Esophagus squamous epithelium (tissue), 5 donors: ENCODE data around the gene AMDHD1. TPM values are rescaled to one million over a fixed set of nuclear protein-coding genes. Genes with fewer than 3 reads are reported as not detected.

Source experiments
- DNase-seq: peaks from one replicate; lab custom pipeline; 2025; lab: John Stamatoyannopoulos, UW
- H3K27ac ChIP-seq, 4 donors: fragments of 200-600 bp; sonication (generic); one replicate each; pipeline ENCODE4 v1.5.1; 2016 to 2019; ENCODE audit warnings: mild to moderate bottlenecking in 1 of 4
- H3K27me3 ChIP-seq, 4 donors: fragments of 200-600 bp; sonication (generic); 1 replicate in 3 of 4; 2 replicates in 1 of 4; pipeline versions ENCODE4 v1.5.1 to v1.6.0; 2017 to 2021; ENCODE audit warnings: antibody characterized with exemption in 1 of 4
- H3K36me3 ChIP-seq, 3 donors: fragments of 200-600 bp; sonication (generic); one replicate each; pipeline ENCODE4 v1.5.1; 2016 to 2019
- H3K4me1 ChIP-seq, 3 donors: fragments of 200-600 bp; sonication (generic); one replicate each; pipeline ENCODE4 v1.5.1; 2017 to 2019
- H3K4me3 ChIP-seq, 4 donors: fragments of 200-600 bp; sonication (generic); 1 replicate in 3 of 4; 2 replicates in 1 of 4; pipeline ENCODE4 v1.5.1; 2016 to 2019; ENCODE audit warnings: mild to moderate bottlenecking in 2 of 4, moderate library complexity in 1 of 4
- H3K9me3 ChIP-seq, 3 donors: fragments of 200-600 bp; sonication (generic); one replicate each; pipeline ENCODE4 v1.5.1; 2016 to 2019
- POLR2A ChIP-seq, 4 donors: fragments of 450-650 bp; IDR thresholded peaks; one replicate each; pipeline ENCODE4 v1.6.1; 2017; ENCODE audit warnings: antibody characterized with exemption in 4 of 4, mild to moderate bottlenecking in 4 of 4, moderate library complexity in 3 of 4
- WGBS, 2 donors: methylation state at CpG; one replicate each; pipeline ENCODE4 v1.1.5; 2018; 5-methylcytosine and 5-hydroxymethylcytosine counted together
- intact Hi-C: fragments of 100-400 bp; cut with DNase I; formaldehyde crosslinking; loops from one replicate; pipeline ENCODE4 v1.15.0; 2022
- total RNA-seq, 4 donors: library from RNA; depleted of rRNA; stranded (reverse); fragments of >200 nt; gene quantifications; one replicate each; pipeline ENCODE4 v1.1.0, GENCODE V29; 2016
- TF ChIP-seq, protein P1 (sequence below), 6 experiments: fragments of 450-650 bp in 4 of 6; fragments of 200-600 bp in 2 of 6; sonication (generic) in 2 of 6; IDR thresholded peaks; one replicate each; pipeline ENCODE4 v1.5.1; 2016 to 2019; ENCODE audit warnings: antibody characterized with exemption in 6 of 6, mild to moderate bottlenecking in 4 of 6, moderate library complexity in 4 of 6
- donor health status: DM: yes; HTN: yes; CAD: no.

The AMDHD1 gene
- total RNA-seq, 4 donors from 2014 or later = 0.19 to 0.26 TPM; not detected in 2

DNA sequence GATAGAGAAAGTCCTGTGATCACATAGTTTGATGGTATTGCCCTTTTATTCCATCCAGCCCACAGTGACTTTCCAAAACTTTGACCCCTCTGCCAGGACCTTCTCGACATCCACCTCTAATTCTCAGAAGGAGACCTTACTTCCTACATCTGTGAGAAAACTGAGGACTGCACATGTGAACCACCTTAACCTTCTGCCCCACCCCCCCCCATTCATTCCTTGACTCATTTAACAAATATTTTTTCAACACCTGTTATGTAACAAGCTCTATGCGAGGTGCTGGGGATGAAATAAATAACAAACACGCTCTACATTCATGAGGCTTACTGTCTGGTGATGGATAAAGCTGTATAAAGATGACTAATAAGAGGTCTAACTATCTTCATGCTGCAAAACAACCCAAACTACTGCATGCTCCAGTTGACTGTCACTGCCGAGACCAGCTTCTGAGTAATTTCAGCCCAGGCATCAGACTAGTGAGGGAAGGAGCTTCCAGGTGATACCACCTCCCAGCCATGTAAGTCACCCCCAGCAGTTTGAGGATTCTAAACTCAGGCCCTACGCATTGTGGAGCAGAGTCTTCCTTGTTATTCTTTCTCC lies 54.9 kb downstream of the AMDHD1 start:
- WGBS, 2 donors = 65 to 71% methylated on average over 5 of the region's 5 CpGs
- H3K36me3 ChIP-seq = peaks cover 0 to 42% (median 3%) of the 10 kb centered on the region in 3 donors
- H3K4me3 ChIP-seq = no peak overlapping the region
- no peak overlapping the region for H3K27ac ChIP-seq
- no peaks in the 10 kb centered on the region for H3K27me3 ChIP-seq
- DNase-seq = no peak
- H3K4me1 ChIP-seq = no peaks in the 10 kb centered on the region
- intact Hi-C loops = no loop called here
- no peak for TF ChIP-seq POLR2A (IDR thresholded peaks at IDR 0.05)
- TF ChIP-seq, protein P1, sequence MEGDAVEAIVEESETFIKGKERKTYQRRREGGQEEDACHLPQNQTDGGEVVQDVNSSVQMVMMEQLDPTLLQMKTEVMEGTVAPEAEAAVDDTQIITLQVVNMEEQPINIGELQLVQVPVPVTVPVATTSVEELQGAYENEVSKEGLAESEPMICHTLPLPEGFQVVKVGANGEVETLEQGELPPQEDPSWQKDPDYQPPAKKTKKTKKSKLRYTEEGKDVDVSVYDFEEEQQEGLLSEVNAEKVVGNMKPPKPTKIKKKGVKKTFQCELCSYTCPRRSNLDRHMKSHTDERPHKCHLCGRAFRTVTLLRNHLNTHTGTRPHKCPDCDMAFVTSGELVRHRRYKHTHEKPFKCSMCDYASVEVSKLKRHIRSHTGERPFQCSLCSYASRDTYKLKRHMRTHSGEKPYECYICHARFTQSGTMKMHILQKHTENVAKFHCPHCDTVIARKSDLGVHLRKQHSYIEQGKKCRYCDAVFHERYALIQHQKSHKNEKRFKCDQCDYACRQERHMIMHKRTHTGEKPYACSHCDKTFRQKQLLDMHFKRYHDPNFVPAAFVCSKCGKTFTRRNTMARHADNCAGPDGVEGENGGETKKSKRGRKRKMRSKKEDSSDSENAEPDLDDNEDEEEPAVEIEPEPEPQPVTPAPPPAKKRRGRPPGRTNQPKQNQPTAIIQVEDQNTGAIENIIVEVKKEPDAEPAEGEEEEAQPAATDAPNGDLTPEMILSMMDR (IDR thresholded peaks at IDR 0.05) = no peak
- H3K9me3 ChIP-seq = no peaks in the 10 kb centered on the region

DNA sequence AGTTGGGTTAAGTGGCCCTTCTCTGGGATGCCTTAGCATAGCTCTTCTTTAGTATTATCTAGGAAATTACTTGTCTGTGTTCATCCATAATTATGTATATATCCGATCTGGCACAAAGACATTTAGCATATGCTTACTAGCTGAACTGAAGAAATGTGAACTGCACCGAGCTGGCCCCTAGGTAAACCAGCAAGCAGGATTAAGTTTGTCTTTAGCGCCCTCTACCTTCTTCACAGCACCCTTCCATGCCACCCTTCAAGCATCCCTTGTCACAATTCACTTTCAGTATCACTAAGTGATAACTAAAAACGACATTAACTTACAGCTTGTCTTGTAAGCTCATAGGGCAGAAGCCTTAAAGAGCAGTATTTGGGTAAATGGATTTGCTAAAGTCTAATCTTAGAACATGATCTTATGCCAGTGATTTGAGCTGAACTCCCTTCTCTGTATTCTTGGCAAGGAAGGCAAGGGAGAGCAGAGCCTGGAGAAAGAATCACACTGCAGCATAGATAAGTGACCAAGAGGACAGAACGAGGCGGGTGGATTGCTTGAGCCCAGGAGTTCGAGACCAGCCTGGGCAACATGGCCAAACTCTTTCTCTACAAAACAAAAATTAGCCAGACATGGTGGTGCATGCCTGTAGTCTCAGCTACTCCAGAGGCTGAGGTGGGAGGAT lies 55.6 kb downstream of the AMDHD1 start:
- H3K36me3 ChIP-seq = peaks cover 0 to 50% (median 8%) of the 10 kb centered on the region in 3 donors
- WGBS, 2 donors = 42 to 46% methylated on average over 7 of the region's 7 CpGs
- H3K27ac ChIP-seq = no peak overlapping the region
- intact Hi-C loops = no loop called here
- TF ChIP-seq POLR2A (IDR thresholded peaks at IDR 0.05) = no peak
- TF ChIP-seq, protein P1 (IDR thresholded peaks at IDR 0.05) = peak; percentile 37 to 70 (median 64)
- no peak for DNase-seq
- no peaks in the 10 kb centered on the region for H3K4me1 ChIP-seq
- H3K9me3 ChIP-seq = no peaks in the 10 kb centered on the region
- no peaks in the 10 kb centered on the region for H3K27me3 ChIP-seq
- H3K4me3 ChIP-seq = no peak overlapping the region

DNA sequence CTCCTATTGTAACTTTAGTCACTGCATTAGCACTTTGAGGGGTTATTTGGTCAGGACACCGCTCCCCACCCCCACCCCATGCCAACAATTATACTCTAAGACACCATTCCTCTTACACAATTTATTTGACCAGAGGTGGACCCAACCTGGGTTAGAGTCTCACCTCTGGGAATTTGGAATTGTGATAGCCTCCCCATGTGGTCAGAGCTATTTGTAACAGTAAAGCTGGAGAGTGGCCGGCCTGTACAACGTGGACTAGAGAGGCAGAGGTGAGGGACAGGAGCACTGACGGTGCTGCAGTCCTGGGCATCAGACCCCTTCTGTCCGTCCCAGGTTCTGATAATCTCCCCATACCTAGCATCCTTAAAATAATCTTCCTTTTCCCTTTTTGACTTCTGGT lies 56.4 kb downstream of the AMDHD1 start:
- H3K4me3 ChIP-seq = no peak overlapping the region
- TF ChIP-seq, protein P1 (IDR thresholded peaks at IDR 0.05) = no peak
- no peak for TF ChIP-seq POLR2A (IDR thresholded peaks at IDR 0.05)
- peaks cover 0 to 57% (median 9%) of the 10 kb centered on the region in 3 donors for H3K36me3 ChIP-seq
- no peak for DNase-seq
- no peaks in the 10 kb centered on the region for H3K4me1 ChIP-seq
- H3K9me3 ChIP-seq = no peaks in the 10 kb centered on the region
- no peak overlapping the region for H3K27ac ChIP-seq
- intact Hi-C loops = no loop called here
- H3K27me3 ChIP-seq = no peaks in the 10 kb centered on the region
- 87 to 90% methylated on average over 5 of the region's 5 CpGs for WGBS, 2 donors

DNA sequence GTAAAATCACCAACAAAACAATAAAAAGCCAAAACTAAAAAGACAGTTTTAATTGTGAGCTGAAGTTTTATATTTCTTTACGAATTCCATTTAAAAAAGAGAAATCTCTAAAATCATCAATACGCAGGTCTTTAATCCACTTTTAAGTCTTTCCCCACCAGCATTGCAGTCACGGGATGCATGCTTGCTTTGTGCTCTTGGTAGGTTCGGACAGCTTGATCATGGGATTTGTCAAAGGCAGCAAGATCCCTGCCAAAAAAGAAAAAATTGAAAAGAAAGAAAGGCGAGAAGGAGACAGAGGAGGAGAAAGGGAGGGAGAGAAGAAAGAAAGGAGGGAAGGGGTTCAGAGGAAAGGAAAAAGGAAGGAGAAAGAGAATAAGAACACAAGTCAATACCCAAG lies 57.7 kb downstream of the AMDHD1 start:
- Histone ChIP-seq H3K27me3 (no peaks in the 10 kb centered on the region), H3K4me1 (no peaks in the 10 kb centered on the region), H3K9me3 (no peaks in the 10 kb centered on the region), H3K4me3 (no peak overlapping the region), H3K36me3 (peaks cover 0 to 65% (median 15%) of the 10 kb centered on the region in 3 donors), H3K27ac (no peak overlapping the region)
- intact Hi-C loops = no loop called here
- TF ChIP-seq, protein P1 (IDR thresholded peaks at IDR 0.05) = no peak
- no peak for TF ChIP-seq POLR2A (IDR thresholded peaks at IDR 0.05)
- WGBS, 2 donors = 84 to 91% methylated on average over 5 of the region's 5 CpGs
- DNase-seq = no peak

DNA sequence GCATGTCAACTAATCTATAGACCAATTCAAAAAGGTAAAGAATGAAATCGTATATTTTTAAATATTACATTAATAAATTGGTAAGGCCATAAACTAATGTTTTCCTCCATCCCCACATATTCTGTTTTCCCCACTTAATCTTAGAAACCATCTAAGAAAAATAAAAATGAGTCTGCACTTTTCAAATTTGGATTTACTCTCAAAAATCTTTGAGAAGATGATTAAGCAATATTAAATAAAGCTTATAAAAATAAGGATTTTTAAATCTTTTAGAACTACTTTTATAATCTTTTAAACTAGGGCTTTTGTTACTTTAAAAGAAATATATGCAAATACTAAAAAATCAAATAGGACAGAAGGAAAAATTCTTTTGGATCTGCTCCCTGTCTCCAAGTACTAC lies 63.6 kb downstream of the AMDHD1 start:
- TF ChIP-seq, protein P1 (IDR thresholded peaks at IDR 0.05) = no peak
- no peak for TF ChIP-seq POLR2A (IDR thresholded peaks at IDR 0.05)
- Histone ChIP-seq H3K27ac (no peak overlapping the region), H3K4me3 (no peak overlapping the region), H3K9me3 (no peaks in the 10 kb centered on the region), H3K4me1 (no peaks in the 10 kb centered on the region), H3K27me3 (no peaks in the 10 kb centered on the region), H3K36me3 (peaks cover 8 to 99% (median 45%) of the 10 kb centered on the region in 3 donors)
- DNase-seq = no peak
- 78 to 92% methylated on average over 1 of the region's 1 CpG for WGBS, 2 donors
- intact Hi-C loops = no loop called here
